Measurements from ENCODE around the gene RGS10.

Gene RGS10

GRCh38 chr10:119523895-119524719 is 18.4 kb downstream of the RGS10 start:
- Histone ChIP-seq H3K9me3 (ENCODE audit: severe bottlenecking) (no peaks in the 10 kb centered on the region), H3K36me3 (ENCODE audit: low read depth) (peaks cover 10% of the 10 kb centered on the region), H3K4me1 (ENCODE audit: insufficient read depth, poor library complexity, severe bottlenecking) (peaks cover 9% of the 10 kb centered on the region), H3K27me3 (ENCODE audit: insufficient read depth, poor library complexity, severe bottlenecking) (no peaks in the 10 kb centered on the region), H3K4me3 (ENCODE audit: severe bottlenecking) (no peak overlapping the region), H3K27ac (ENCODE audit: poor library complexity, severe bottlenecking) (no peak overlapping the region)
- TF ChIP-seq CTCF (IDR thresholded peaks at IDR 0.05; ENCODE audit: poor library complexity, severe bottlenecking), result no peak
- DNase-seq (ENCODE audit: low spot score), result no peak
- no peak for ATAC-seq (ENCODE audit: low read depth)

GRCh38 chr10:119522747-119523426 is 19.6 kb downstream of the RGS10 start:
- DNase-seq (ENCODE audit: low spot score) (no peak), ATAC-seq (ENCODE audit: low read depth) (no peak)
- no peak overlapping the region for H3K4me3 ChIP-seq (ENCODE audit: severe bottlenecking)
- H3K27ac ChIP-seq (ENCODE audit: poor library complexity, severe bottlenecking), result peak overlapping the region; percentile 53
- H3K4me1 ChIP-seq (ENCODE audit: insufficient read depth, poor library complexity, severe bottlenecking), result peaks cover 9% of the 10 kb centered on the region
- no peaks in the 10 kb centered on the region for H3K9me3 ChIP-seq (ENCODE audit: severe bottlenecking)
- H3K27me3 ChIP-seq (ENCODE audit: insufficient read depth, poor library complexity, severe bottlenecking), result no peaks in the 10 kb centered on the region
- H3K36me3 ChIP-seq (ENCODE audit: low read depth), result peaks cover 10% of the 10 kb centered on the region
- no peak for TF ChIP-seq CTCF (IDR thresholded peaks at IDR 0.05; ENCODE audit: poor library complexity, severe bottlenecking)

- no peak for TF ChIP-seq CTCF (IDR thresholded peaks at IDR 0.05; ENCODE audit: poor library complexity, severe bottlenecking)
- H3K4me3 ChIP-seq (ENCODE audit: severe bottlenecking), result no peak overlapping the region
- H3K4me1 ChIP-seq (ENCODE audit: insufficient read depth, poor library complexity, severe bottlenecking), result peaks cover 18% of the 10 kb centered on the region
- peak overlapping the region; percentile 53 for H3K27ac ChIP-seq (ENCODE audit: poor library complexity, severe bottlenecking)
- peaks cover 10% of the 10 kb centered on the region for H3K36me3 ChIP-seq (ENCODE audit: low read depth)
- no peaks in the 10 kb centered on the region for H3K9me3 ChIP-seq (ENCODE audit: severe bottlenecking)
- ATAC-seq (ENCODE audit: low read depth) (peak; percentile 90), DNase-seq (ENCODE audit: low spot score) (no peak)
- no peaks in the 10 kb centered on the region for H3K27me3 ChIP-seq (ENCODE audit: insufficient read depth, poor library complexity, severe bottlenecking)
Observed at GRCh38 chr10:119521443-119522204, 20.9 kb downstream of the RGS10 start.

GRCh38 chr10:119520283-119520682 is 22.2 kb downstream of the RGS10 start:
- Histone ChIP-seq H3K4me3 (ENCODE audit: severe bottlenecking) (no peak overlapping the region), H3K9me3 (ENCODE audit: severe bottlenecking) (no peaks in the 10 kb centered on the region), H3K4me1 (ENCODE audit: insufficient read depth, poor library complexity, severe bottlenecking) (peaks cover 20% of the 10 kb centered on the region), H3K27me3 (ENCODE audit: insufficient read depth, poor library complexity, severe bottlenecking) (no peaks in the 10 kb centered on the region), H3K27ac (ENCODE audit: poor library complexity, severe bottlenecking) (no peak overlapping the region), H3K36me3 (ENCODE audit: low read depth) (peaks cover 6% of the 10 kb centered on the region)
- DNase-seq (ENCODE audit: low spot score) (no peak), ATAC-seq (ENCODE audit: low read depth) (no peak)
- TF ChIP-seq CTCF (IDR thresholded peaks at IDR 0.05; ENCODE audit: poor library complexity, severe bottlenecking), result no peak

Measured in RWPE2 (cell line).